Esophagus muscularis mucosa (tissue), 3 donors: ENCODE measurements around the gene FAM83F.

ENCODE experiments used
- POLR2AphosphoS5 ChIP-seq, 2 donors: sonication (generic); formaldehyde crosslinking; IDR thresholded peaks; one replicate each; pipeline ENCODE4 v1.6.1; 2017; ENCODE audit warnings: antibody characterized with exemption in 2 of 2
- TF ChIP-seq, protein P1 (sequence below), 3 experiments: fragments of 200-600 bp in 2 of 3; fragments of 450-650 bp in 1 of 3; sonication (generic) in 2 of 3; IDR thresholded peaks; one replicate each; pipeline ENCODE4 v1.5.1; 2017 to 2019; ENCODE audit warnings: antibody characterized with exemption in 3 of 3, mild to moderate bottlenecking in 2 of 3, moderate library complexity in 1 of 3

- TF ChIP-seq, protein P1, sequence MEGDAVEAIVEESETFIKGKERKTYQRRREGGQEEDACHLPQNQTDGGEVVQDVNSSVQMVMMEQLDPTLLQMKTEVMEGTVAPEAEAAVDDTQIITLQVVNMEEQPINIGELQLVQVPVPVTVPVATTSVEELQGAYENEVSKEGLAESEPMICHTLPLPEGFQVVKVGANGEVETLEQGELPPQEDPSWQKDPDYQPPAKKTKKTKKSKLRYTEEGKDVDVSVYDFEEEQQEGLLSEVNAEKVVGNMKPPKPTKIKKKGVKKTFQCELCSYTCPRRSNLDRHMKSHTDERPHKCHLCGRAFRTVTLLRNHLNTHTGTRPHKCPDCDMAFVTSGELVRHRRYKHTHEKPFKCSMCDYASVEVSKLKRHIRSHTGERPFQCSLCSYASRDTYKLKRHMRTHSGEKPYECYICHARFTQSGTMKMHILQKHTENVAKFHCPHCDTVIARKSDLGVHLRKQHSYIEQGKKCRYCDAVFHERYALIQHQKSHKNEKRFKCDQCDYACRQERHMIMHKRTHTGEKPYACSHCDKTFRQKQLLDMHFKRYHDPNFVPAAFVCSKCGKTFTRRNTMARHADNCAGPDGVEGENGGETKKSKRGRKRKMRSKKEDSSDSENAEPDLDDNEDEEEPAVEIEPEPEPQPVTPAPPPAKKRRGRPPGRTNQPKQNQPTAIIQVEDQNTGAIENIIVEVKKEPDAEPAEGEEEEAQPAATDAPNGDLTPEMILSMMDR (IDR thresholded peaks at IDR 0.05) = no peak
- TF ChIP-seq POLR2AphosphoS5 (IDR thresholded peaks at IDR 0.05) = no peak
Measured at GRCh38 chr22:40051322-40051721, 56.6 kb downstream of the FAM83F start.
